Measurements from ENCODE around the gene ELOF1. TPM values are rescaled to one million over a fixed set of nuclear protein-coding genes. Genes with fewer than 3 reads are reported as not detected.

ELOF1 gene
- total and polyA plus RNA-seq, 2 of the 13 experiments (the other 11 are each of a cell fraction or from before 2014, with no cell fraction given), result 14.5 to 43.2 TPM

DNA sequence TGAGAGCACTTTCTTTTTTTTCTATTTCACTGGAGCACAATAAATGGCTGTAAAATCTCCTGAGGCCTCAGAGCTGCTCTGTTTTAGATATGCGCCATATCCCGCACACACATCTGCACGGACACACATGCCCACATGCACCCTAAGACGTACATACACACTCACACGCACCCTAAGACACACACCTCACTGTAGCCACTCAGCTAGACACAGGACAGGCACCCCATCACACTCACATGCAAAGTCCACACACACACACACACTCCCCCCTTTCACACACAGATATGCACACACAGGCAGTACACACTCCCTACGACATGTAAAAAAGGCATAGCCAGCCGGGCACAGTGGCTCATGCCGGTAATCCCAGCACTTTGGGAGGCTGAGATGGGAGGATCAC is 8.8 kb downstream of the ELOF1 start:
- peaks cover under 1% of the 10 kb centered on the region for H3K79me2 ChIP-seq (ENCODE audit: insufficient read depth, low read length)
- ChIA-PET POLR2A (no interaction called here), CTCF (ENCODE audit: low intra/inter-chr PET ratio, low total read pairs) (no interaction called here)
- H3K27me3 ChIP-seq (ENCODE audit: control insufficient read depth in 1 of 2, insufficient read depth in 2 of 2, low read length in 2 of 2), result no peaks in the 10 kb centered on the region
- H4K20me1 ChIP-seq (ENCODE audit: insufficient read depth, low read length), result no peaks in the 10 kb centered on the region
- ATAC-seq, result no peak
- peaks cover 12% of the 10 kb centered on the region for H3K4me1 ChIP-seq (ENCODE audit: insufficient read depth, low read length)
- DNase-seq (ENCODE audit: low spot score), result no peak
- in situ Hi-C loops (cut with HindIII; ENCODE audit: extremely low pct_ligation_motif_present, low pct_unique_long_range_greater_than_20kb), result no loop called here
- no peak overlapping the region for H3K4me3 ChIP-seq (replicated peaks in 1 of 3; ENCODE audit: insufficient read depth in 1 of 3, low read depth in 2 of 3, low read length in 3 of 3)
- 87% methylated on average over 8 of the region's 8 CpGs for WGBS (ENCODE audit: low lambda C conversion rate)
- FAIRE-seq, result no peak
- BruUV-seq (replicated peaks), result no TSS peak
- no peak overlapping the region for H3K9ac ChIP-seq (ENCODE audit: insufficient read depth, low read depth, low read length)
- intact Hi-C loops (cut with micrococcal nuclease; ENCODE audit: unreplicated experiment), result no loop called here
- no peaks in the 10 kb centered on the region for H3K9me3 ChIP-seq (ENCODE audit: low read length)
- peaks cover 5 to 10% of the 10 kb centered on the region in 2 experiments; a peak in 4 of 5 replicates for H3K36me3 ChIP-seq (replicated peaks in 1 of 2; ENCODE audit: control insufficient read depth in 1 of 2, insufficient read depth in 2 of 2, low read length in 2 of 2)
- H3K27ac ChIP-seq (ENCODE audit: extremely low read length, insufficient read depth, low read length), result no peak overlapping the region
- H2AFZ ChIP-seq (ENCODE audit: low read length), result no peak overlapping the region
- TF ChIP-seq ZMYM2 (CRISPR knock-in tag; IDR thresholded peaks at IDR 0.05) (no peak), POLR2G (IDR thresholded peaks at IDR 0.05; ENCODE audit: low read depth, low read length) (no peak), ADNP (CRISPR knock-in tag; IDR thresholded peaks at IDR 0.05) (no peak), ZNF282 (IDR thresholded peaks at IDR 0.05; ENCODE audit: partially characterized antibody) (no peak), SSRP1 (CRISPR knock-in tag; IDR thresholded peaks at IDR 0.05) (no peak), ZNF10 (CRISPR knock-in tag; IDR thresholded peaks at IDR 0.05; ENCODE audit: borderline replicate concordance, low read depth) (no peak), SMARCE1 (IDR thresholded peaks at IDR 0.05; ENCODE audit: borderline replicate concordance) (no peak), ZNF3 (CRISPR knock-in tag; IDR thresholded peaks at IDR 0.05) (no peak), ZNF589 (CRISPR knock-in tag; conservative IDR thresholded peaks at IDR 0.05) (no peak), LCORL (IDR thresholded peaks at IDR 0.05) (no peak), LCORL (CRISPR knock-in tag; IDR thresholded peaks at IDR 0.05) (no peak), ZFP37 (CRISPR knock-in tag; IDR thresholded peaks at IDR 0.05; ENCODE audit: borderline replicate concordance) (no peak), SMAD3 (CRISPR knock-in tag; IDR thresholded peaks at IDR 0.05) (no peak), DPF2 (CRISPR knock-in tag; IDR thresholded peaks at IDR 0.05; ENCODE audit: borderline replicate concordance, low read depth) (no peak), HDAC1 (CRISPR knock-in tag; IDR thresholded peaks at IDR 0.05) (no peak), SKI (IDR thresholded peaks at IDR 0.05; ENCODE audit: partially characterized antibody) (no peak)
- TF ChIP-seq, protein P1, sequence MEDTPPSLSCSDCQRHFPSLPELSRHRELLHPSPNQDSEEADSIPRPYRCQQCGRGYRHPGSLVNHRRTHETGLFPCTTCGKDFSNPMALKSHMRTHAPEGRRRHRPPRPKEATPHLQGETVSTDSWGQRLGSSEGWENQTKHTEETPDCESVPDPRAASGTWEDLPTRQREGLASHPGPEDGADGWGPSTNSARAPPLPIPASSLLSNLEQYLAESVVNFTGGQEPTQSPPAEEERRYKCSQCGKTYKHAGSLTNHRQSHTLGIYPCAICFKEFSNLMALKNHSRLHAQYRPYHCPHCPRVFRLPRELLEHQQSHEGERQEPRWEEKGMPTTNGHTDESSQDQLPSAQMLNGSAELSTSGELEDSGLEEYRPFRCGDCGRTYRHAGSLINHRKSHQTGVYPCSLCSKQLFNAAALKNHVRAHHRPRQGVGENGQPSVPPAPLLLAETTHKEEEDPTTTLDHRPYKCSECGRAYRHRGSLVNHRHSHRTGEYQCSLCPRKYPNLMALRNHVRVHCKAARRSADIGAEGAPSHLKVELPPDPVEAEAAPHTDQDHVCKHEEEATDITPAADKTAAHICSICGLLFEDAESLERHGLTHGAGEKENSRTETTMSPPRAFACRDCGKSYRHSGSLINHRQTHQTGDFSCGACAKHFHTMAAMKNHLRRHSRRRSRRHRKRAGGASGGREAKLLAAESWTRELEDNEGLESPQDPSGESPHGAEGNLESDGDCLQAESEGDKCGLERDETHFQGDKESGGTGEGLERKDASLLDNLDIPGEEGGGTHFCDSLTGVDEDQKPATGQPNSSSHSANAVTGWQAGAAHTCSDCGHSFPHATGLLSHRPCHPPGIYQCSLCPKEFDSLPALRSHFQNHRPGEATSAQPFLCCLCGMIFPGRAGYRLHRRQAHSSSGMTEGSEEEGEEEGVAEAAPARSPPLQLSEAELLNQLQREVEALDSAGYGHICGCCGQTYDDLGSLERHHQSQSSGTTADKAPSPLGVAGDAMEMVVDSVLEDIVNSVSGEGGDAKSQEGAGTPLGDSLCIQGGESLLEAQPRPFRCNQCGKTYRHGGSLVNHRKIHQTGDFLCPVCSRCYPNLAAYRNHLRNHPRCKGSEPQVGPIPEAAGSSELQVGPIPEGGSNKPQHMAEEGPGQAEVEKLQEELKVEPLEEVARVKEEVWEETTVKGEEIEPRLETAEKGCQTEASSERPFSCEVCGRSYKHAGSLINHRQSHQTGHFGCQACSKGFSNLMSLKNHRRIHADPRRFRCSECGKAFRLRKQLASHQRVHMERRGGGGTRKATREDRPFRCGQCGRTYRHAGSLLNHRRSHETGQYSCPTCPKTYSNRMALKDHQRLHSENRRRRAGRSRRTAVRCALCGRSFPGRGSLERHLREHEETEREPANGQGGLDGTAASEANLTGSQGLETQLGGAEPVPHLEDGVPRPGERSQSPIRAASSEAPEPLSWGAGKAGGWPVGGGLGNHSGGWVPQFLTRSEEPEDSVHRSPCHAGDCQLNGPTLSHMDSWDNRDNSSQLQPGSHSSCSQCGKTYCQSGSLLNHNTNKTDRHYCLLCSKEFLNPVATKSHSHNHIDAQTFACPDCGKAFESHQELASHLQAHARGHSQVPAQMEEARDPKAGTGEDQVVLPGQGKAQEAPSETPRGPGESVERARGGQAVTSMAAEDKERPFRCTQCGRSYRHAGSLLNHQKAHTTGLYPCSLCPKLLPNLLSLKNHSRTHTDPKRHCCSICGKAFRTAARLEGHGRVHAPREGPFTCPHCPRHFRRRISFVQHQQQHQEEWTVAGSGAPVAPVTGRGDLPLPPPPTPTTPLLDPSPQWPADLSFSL (CRISPR knock-in tag; IDR thresholded peaks at IDR 0.05), result no peak
- TF ChIP-seq, protein P2, sequence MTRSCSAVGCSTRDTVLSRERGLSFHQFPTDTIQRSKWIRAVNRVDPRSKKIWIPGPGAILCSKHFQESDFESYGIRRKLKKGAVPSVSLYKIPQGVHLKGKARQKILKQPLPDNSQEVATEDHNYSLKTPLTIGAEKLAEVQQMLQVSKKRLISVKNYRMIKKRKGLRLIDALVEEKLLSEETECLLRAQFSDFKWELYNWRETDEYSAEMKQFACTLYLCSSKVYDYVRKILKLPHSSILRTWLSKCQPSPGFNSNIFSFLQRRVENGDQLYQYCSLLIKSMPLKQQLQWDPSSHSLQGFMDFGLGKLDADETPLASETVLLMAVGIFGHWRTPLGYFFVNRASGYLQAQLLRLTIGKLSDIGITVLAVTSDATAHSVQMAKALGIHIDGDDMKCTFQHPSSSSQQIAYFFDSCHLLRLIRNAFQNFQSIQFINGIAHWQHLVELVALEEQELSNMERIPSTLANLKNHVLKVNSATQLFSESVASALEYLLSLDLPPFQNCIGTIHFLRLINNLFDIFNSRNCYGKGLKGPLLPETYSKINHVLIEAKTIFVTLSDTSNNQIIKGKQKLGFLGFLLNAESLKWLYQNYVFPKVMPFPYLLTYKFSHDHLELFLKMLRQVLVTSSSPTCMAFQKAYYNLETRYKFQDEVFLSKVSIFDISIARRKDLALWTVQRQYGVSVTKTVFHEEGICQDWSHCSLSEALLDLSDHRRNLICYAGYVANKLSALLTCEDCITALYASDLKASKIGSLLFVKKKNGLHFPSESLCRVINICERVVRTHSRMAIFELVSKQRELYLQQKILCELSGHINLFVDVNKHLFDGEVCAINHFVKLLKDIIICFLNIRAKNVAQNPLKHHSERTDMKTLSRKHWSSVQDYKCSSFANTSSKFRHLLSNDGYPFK (CRISPR knock-in tag; IDR thresholded peaks at IDR 0.05; ENCODE audit: borderline replicate concordance), result no peak
- H3K4me2 ChIP-seq (ENCODE audit: low read depth, low read length), result no peak overlapping the region
